Measurements from ENCODE around the gene TRAK1. TPM values are rescaled to one million over a fixed set of nuclear protein-coding genes. Genes with fewer than 3 reads are reported as not detected.

Gene TRAK1
- total RNA-seq, 1 experiment from 2014 or later, result 41.0 TPM

DNA sequence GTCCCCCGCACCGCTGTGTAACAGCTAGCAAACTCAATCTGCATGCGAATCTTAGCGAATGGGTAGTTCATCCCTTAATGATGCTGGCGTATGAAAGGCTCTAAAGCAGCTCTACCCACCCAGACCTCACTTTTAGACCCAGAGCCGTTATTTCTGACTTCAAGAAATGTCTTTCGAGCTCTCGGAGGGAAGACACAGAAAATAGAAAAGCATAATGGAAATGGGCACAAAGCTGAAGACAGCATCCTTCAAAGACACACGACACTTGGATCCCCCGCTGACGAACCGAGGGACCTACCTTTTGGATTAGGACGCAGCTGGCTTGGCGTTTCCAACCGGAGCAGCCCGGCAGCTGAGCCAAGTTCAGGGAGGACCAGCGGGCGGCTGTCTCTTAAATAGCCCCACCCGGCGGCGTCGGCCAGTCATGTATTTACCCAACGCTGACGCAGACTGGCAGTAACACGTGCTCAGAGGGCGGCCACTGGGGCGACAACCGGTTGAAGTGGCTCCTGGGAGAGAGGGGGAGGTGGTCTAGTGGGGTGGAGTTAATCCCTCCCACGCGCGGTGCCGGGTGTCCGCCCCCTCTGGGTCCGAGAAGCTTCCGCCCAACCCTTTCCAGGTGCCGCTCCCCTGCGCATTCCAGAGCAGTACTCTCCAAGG, 173.4 kb downstream of the TRAK1 start (continued):
- TF ChIP-seq, protein P1, sequence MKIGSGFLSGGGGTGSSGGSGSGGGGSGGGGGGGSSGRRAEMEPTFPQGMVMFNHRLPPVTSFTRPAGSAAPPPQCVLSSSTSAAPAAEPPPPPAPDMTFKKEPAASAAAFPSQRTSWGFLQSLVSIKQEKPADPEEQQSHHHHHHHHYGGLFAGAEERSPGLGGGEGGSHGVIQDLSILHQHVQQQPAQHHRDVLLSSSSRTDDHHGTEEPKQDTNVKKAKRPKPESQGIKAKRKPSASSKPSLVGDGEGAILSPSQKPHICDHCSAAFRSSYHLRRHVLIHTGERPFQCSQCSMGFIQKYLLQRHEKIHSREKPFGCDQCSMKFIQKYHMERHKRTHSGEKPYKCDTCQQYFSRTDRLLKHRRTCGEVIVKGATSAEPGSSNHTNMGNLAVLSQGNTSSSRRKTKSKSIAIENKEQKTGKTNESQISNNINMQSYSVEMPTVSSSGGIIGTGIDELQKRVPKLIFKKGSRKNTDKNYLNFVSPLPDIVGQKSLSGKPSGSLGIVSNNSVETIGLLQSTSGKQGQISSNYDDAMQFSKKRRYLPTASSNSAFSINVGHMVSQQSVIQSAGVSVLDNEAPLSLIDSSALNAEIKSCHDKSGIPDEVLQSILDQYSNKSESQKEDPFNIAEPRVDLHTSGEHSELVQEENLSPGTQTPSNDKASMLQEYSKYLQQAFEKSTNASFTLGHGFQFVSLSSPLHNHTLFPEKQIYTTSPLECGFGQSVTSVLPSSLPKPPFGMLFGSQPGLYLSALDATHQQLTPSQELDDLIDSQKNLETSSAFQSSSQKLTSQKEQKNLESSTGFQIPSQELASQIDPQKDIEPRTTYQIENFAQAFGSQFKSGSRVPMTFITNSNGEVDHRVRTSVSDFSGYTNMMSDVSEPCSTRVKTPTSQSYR (CRISPR knock-in tag; IDR thresholded peaks at IDR 0.05), result no peak
- TF ChIP-seq, protein P2, sequence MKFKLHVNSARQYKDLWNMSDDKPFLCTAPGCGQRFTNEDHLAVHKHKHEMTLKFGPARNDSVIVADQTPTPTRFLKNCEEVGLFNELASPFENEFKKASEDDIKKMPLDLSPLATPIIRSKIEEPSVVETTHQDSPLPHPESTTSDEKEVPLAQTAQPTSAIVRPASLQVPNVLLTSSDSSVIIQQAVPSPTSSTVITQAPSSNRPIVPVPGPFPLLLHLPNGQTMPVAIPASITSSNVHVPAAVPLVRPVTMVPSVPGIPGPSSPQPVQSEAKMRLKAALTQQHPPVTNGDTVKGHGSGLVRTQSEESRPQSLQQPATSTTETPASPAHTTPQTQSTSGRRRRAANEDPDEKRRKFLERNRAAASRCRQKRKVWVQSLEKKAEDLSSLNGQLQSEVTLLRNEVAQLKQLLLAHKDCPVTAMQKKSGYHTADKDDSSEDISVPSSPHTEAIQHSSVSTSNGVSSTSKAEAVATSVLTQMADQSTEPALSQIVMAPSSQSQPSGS (CRISPR knock-in tag; IDR thresholded peaks at IDR 0.05; ENCODE audit: borderline replicate concordance, low read depth), result no peak
- TF ChIP-seq JAZF1 (CRISPR knock-in tag; IDR thresholded peaks at IDR 0.05) (no peak), KAT7 (CRISPR knock-in tag; IDR thresholded peaks at IDR 0.05; ENCODE audit: borderline replicate concordance) (no peak), MYBL2 (CRISPR knock-in tag; IDR thresholded peaks at IDR 0.05) (no peak), FOXP1 (CRISPR knock-in tag; IDR thresholded peaks at IDR 0.05; ENCODE audit: borderline replicate concordance) (peak; percentile 68; the same call in 1 of the 2 replicates), NFE2L1 (CRISPR knock-in tag; IDR thresholded peaks at IDR 0.05) (no peak), IRF2 (CRISPR knock-in tag; IDR thresholded peaks at IDR 0.05; ENCODE audit: borderline replicate concordance, low read depth) (no peak)
- TF ChIP-seq, protein P3, sequence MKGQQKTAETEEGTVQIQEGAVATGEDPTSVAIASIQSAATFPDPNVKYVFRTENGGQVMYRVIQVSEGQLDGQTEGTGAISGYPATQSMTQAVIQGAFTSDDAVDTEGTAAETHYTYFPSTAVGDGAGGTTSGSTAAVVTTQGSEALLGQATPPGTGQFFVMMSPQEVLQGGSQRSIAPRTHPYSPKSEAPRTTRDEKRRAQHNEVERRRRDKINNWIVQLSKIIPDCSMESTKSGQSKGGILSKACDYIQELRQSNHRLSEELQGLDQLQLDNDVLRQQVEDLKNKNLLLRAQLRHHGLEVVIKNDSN (CRISPR knock-in tag; IDR thresholded peaks at IDR 0.05), result peak; percentile 18; the same call in 1 of the 2 replicates
- TF ChIP-seq, protein P4, sequence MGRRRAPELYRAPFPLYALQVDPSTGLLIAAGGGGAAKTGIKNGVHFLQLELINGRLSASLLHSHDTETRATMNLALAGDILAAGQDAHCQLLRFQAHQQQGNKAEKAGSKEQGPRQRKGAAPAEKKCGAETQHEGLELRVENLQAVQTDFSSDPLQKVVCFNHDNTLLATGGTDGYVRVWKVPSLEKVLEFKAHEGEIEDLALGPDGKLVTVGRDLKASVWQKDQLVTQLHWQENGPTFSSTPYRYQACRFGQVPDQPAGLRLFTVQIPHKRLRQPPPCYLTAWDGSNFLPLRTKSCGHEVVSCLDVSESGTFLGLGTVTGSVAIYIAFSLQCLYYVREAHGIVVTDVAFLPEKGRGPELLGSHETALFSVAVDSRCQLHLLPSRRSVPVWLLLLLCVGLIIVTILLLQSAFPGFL (CRISPR knock-in tag; IDR thresholded peaks at IDR 0.05; ENCODE audit: borderline replicate concordance), result no peak
- TF ChIP-seq, protein P5, sequence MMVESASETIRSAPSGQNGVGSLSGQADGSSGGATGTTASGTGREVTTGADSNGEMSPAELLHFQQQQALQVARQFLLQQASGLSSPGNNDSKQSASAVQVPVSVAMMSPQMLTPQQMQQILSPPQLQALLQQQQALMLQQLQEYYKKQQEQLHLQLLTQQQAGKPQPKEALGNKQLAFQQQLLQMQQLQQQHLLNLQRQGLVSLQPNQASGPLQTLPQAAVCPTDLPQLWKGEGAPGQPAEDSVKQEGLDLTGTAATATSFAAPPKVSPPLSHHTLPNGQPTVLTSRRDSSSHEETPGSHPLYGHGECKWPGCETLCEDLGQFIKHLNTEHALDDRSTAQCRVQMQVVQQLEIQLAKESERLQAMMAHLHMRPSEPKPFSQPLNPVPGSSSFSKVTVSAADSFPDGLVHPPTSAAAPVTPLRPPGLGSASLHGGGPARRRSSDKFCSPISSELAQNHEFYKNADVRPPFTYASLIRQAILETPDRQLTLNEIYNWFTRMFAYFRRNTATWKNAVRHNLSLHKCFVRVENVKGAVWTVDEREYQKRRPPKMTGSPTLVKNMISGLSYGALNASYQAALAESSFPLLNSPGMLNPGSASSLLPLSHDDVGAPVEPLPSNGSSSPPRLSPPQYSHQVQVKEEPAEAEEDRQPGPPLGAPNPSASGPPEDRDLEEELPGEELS (CRISPR knock-in tag; IDR thresholded peaks at IDR 0.05), result peak; percentile 78
- TF ChIP-seq, protein P6, sequence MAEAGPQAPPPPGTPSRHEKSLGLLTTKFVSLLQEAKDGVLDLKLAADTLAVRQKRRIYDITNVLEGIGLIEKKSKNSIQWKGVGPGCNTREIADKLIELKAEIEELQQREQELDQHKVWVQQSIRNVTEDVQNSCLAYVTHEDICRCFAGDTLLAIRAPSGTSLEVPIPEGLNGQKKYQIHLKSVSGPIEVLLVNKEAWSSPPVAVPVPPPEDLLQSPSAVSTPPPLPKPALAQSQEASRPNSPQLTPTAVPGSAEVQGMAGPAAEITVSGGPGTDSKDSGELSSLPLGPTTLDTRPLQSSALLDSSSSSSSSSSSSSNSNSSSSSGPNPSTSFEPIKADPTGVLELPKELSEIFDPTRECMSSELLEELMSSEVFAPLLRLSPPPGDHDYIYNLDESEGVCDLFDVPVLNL (CRISPR knock-in tag; IDR thresholded peaks at IDR 0.05; ENCODE audit: borderline replicate concordance, low read depth), result no peak
- TF ChIP-seq, protein P7, sequence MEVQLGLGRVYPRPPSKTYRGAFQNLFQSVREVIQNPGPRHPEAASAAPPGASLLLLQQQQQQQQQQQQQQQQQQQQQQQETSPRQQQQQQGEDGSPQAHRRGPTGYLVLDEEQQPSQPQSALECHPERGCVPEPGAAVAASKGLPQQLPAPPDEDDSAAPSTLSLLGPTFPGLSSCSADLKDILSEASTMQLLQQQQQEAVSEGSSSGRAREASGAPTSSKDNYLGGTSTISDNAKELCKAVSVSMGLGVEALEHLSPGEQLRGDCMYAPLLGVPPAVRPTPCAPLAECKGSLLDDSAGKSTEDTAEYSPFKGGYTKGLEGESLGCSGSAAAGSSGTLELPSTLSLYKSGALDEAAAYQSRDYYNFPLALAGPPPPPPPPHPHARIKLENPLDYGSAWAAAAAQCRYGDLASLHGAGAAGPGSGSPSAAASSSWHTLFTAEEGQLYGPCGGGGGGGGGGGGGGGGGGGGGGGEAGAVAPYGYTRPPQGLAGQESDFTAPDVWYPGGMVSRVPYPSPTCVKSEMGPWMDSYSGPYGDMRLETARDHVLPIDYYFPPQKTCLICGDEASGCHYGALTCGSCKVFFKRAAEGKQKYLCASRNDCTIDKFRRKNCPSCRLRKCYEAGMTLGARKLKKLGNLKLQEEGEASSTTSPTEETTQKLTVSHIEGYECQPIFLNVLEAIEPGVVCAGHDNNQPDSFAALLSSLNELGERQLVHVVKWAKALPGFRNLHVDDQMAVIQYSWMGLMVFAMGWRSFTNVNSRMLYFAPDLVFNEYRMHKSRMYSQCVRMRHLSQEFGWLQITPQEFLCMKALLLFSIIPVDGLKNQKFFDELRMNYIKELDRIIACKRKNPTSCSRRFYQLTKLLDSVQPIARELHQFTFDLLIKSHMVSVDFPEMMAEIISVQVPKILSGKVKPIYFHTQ (CRISPR knock-in tag; IDR thresholded peaks at IDR 0.05), result no peak
- TF ChIP-seq, protein P8, sequence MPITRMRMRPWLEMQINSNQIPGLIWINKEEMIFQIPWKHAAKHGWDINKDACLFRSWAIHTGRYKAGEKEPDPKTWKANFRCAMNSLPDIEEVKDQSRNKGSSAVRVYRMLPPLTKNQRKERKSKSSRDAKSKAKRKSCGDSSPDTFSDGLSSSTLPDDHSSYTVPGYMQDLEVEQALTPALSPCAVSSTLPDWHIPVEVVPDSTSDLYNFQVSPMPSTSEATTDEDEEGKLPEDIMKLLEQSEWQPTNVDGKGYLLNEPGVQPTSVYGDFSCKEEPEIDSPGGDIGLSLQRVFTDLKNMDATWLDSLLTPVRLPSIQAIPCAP (CRISPR knock-in tag; IDR thresholded peaks at IDR 0.05), result peak; percentile 77; the same call in 1 of the 2 replicates
- TF ChIP-seq, protein P9, sequence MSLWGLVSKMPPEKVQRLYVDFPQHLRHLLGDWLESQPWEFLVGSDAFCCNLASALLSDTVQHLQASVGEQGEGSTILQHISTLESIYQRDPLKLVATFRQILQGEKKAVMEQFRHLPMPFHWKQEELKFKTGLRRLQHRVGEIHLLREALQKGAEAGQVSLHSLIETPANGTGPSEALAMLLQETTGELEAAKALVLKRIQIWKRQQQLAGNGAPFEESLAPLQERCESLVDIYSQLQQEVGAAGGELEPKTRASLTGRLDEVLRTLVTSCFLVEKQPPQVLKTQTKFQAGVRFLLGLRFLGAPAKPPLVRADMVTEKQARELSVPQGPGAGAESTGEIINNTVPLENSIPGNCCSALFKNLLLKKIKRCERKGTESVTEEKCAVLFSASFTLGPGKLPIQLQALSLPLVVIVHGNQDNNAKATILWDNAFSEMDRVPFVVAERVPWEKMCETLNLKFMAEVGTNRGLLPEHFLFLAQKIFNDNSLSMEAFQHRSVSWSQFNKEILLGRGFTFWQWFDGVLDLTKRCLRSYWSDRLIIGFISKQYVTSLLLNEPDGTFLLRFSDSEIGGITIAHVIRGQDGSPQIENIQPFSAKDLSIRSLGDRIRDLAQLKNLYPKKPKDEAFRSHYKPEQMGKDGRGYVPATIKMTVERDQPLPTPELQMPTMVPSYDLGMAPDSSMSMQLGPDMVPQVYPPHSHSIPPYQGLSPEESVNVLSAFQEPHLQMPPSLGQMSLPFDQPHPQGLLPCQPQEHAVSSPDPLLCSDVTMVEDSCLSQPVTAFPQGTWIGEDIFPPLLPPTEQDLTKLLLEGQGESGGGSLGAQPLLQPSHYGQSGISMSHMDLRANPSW (CRISPR knock-in tag; conservative IDR thresholded peaks at IDR 0.05; ENCODE audit: low read depth), result no peak
- TF ChIP-seq, protein P10, sequence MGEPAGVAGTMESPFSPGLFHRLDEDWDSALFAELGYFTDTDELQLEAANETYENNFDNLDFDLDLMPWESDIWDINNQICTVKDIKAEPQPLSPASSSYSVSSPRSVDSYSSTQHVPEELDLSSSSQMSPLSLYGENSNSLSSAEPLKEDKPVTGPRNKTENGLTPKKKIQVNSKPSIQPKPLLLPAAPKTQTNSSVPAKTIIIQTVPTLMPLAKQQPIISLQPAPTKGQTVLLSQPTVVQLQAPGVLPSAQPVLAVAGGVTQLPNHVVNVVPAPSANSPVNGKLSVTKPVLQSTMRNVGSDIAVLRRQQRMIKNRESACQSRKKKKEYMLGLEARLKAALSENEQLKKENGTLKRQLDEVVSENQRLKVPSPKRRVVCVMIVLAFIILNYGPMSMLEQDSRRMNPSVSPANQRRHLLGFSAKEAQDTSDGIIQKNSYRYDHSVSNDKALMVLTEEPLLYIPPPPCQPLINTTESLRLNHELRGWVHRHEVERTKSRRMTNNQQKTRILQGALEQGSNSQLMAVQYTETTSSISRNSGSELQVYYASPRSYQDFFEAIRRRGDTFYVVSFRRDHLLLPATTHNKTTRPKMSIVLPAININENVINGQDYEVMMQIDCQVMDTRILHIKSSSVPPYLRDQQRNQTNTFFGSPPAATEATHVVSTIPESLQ (CRISPR knock-in tag; IDR thresholded peaks at IDR 0.05), result no peak
